A549 (cell line): ENCODE measurements around the gene CLDND1.

Experiments
- CTCF ChIP-seq: fragments of >200 bp; sonication (Bioruptor Twin); formaldehyde crosslinking; IDR thresholded peaks from 3 replicates; pipeline ENCODE4 v1.5.1; 2016
- ESRRA ChIP-seq: fragments of 150-350 bp; IDR thresholded peaks from 2 replicates; pipeline ENCODE4 v1.6.1; 2014; ENCODE audit warnings: mild to moderate bottlenecking, low read length, borderline replicate concordance
- POLR2A ChIP-seq: IDR thresholded peaks from 2 replicates; pipeline ENCODE4 v1.6.1; 2012; ENCODE audit warnings: mild to moderate bottlenecking, low read length
- POLR2AphosphoS2 ChIP-seq: conservative IDR thresholded peaks from 2 replicates; pipeline ENCODE4 v1.6.1; 2012; ENCODE audit warnings: low read length, improper control_type of control experiment, inconsistent platforms

- TF ChIP-seq ESRRA, result no peak
- TF ChIP-seq CTCF, result no peak
- TF ChIP-seq POLR2A, result no peak
- TF ChIP-seq POLR2AphosphoS2, result no peak
These were observed 10.2 kb upstream of the CLDND1 start for GRCh38 chr3:98532709-98533571.
